Measurements from ENCODE around the gene TAPT1. TPM values are rescaled to one million over a fixed set of nuclear protein-coding genes. Genes with fewer than 3 reads are reported as not detected.
"Not testable (repeated sequence)": the region's sequence is repeated elsewhere in the genome, so short reads cannot be mapped to it uniquely, and the experiment has no call there.

The TAPT1 gene
- total RNA-seq, 1 experiment from 2014 or later, result 7.9 TPM

- Histone ChIP-seq H3K36me3 (no peaks in the 10 kb centered on the region), H3K9me3 (no peaks in the 10 kb centered on the region), H3K27me3 (no peaks in the 10 kb centered on the region), H3K4me3 (no peak overlapping the region)
- no peak for DNase-seq
Measured at GRCh38 chr4:16199093-16199492, 27.2 kb downstream of the TAPT1 start.

DNA sequence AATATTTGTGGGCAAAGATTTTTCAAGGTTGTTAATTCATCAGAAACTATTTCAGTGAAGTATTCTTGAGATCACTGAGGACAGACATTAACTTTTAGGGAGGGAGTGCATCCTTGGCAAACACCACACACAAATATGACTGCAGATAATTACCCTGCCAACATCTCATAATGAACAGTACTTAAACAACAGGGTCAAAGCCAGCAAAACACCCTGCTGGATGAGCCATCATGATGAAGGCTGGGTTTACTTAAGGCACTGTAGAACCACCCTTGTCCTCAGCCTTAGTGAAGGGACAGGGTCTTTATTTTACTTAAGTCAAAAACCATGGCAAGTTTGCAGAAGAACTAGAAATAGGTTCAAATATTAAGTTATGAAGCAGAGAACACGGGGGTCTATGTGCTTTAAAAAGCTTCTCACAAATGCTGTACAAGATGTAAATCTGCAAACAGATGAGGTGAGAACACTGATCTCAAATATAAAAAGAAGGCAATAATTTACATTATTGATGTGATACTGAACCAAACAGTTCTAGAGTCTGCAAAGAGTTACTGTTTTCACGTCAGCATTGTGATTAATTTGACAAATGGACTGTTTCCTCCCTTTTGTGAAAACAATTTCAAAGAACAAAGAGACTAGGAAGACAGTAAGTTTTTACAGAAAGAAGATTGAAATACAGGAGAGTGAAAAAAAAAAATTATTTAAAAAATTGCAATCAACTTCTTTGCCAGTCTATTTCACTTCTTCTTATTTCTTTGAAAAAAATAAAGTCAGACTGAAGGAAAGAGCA is 28.2 kb downstream of the TAPT1 start:
- no peak for DNase-seq
- Histone ChIP-seq H3K4me3 (no peak overlapping the region), H3K36me3 (no peaks in the 10 kb centered on the region), H3K27me3 (no peaks in the 10 kb centered on the region), H3K9me3 (no peaks in the 10 kb centered on the region)

DNA sequence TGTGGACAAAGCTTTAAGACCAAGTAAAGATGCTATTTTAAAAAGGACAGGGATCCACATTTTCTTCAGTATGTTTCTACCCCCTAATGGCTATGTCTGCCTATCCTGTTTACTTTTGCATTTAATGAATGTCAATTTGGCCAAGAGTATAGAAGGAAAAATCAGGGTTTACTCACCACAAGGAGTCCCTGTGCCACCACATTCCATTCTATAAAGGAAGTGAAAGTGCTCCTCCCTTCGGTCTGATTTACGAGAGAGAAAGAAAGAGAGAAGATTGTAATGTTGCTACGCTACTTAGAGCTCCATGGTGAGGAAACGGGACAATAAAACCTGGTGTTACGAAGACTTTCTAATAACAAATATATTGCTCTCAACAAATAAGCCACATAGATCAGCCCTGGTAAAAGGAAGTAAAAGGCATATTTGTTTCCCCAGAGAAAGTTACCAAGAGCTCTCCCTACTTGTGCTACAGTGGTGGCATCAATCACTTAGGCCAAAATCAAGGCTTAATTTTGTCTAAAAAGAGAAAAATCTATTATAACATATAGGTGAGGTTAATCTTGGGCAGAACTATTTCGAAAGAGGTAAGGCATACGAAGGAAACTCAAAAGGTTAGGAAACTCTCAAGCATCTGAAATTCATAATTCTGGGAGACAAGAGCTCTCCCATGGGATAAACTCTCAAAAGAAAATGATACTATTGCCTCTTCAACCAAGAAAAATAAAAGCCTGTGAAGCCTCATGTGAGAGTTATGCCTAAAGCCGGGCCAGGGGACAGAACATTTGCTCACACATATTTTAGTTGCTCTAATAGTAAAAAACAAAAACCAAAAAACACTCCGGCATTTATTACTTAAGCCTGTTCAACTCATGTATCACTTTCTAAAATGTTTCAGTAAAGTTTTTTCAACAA is 29.5 kb downstream of the TAPT1 start:
- Histone ChIP-seq H3K27me3 (no peaks in the 10 kb centered on the region), H3K36me3 (no peaks in the 10 kb centered on the region), H3K4me3 (no peak overlapping the region), H3K9me3 (no peaks in the 10 kb centered on the region)
- DNase-seq, result peak; percentile 7

DNA sequence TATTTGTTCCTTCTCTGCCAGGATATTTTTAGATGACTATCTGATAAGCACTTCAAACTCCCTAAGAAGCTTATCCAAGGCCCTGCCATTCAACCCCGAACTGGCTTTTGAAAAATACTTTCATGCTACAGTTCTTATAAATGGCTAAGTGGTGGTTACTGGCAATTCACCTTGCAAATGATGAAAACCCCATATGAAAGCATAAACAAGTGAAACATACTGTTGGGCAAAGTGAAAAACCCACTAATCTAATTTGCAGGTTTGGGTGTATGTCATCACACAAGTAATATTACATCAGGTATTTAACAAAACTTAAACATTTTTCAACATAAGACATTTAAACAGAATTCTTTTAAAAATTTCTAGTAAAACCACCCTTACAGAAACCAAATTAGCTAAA is 31.1 kb downstream of the TAPT1 start:
- H3K27me3 ChIP-seq, result no peaks in the 10 kb centered on the region
- no peaks in the 10 kb centered on the region for H3K9me3 ChIP-seq
- DNase-seq, result no peak

GRCh38 chr4:16194798-16195197 is 31.5 kb downstream of the TAPT1 start:
- not testable (repeated sequence) for H3K4me3 ChIP-seq, DNase-seq, H3K36me3 ChIP-seq, H3K9me3 ChIP-seq, H3K27me3 ChIP-seq

More for the DNA sequence above, 31.1 kb downstream of the TAPT1 start:
- Histone ChIP-seq H3K4me3 (no peak overlapping the region), H3K36me3 (no peaks in the 10 kb centered on the region)

DNA sequence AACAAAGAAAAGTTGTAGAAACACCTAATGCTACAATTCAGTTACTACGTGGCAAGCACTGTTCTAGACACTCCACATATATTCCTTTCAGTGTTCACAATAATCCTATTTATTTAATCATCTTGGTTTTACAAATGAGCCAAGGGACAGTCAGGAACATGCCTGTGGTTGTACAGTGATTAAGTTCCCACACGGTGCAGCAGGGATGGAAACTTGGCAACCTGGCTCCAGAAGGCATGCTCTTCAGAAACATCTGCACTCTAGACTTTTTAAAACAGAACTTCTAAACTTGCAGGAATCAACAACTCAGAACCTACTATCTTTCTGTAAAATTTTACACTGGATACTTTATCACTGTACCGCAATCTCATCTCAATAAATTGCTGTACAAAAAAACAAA is 32.1 kb downstream of the TAPT1 start:
- Histone ChIP-seq H3K36me3 (no peaks in the 10 kb centered on the region), H3K9me3 (no peaks in the 10 kb centered on the region), H3K27me3 (no peaks in the 10 kb centered on the region), H3K4me3 (no peak overlapping the region)
- no peak for DNase-seq

DNA sequence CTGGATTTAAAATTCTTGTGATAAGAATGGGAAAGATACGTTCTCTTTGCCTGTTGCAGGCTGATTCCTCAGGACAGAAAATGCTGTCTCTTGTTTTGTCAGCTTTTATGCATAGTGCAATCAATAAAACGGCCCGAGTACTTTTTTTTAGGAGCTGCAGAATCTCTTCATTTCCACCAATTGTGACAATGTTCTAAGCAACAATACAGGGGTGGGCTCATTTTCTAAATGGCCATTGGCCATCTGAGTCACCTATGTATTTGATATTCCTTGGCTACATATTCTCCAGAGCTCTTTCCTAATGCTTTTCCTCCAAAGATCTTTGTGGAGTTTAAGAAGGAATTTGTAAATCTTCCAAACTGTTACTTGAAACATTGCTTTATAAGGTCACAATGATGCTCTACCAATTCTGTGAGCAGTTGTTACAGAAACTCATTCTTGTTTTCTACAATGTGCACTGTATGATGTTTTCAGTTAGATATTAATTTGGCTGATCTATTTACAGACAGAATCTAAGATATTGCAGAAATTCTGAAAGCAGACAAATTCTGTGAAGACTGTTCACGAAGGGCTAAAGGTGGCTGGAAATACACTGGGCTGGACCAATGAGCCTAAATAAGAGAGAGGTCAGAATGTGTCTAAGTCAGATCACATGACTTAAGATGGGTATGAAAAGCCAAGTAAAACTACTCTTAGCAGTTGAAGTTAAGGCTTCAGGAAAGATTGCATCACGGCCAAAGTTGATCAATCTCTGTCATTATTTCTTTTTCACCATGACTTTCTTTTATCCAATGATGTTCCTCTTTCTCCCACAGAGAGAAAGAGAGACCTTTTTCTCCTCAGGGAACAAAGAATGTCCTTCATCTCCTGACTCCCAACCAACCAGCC is 33.4 kb downstream of the TAPT1 start:
- DNase-seq, result no peak
- no peaks in the 10 kb centered on the region for H3K9me3 ChIP-seq
- no peak overlapping the region for H3K4me3 ChIP-seq
- H3K36me3 ChIP-seq, result no peaks in the 10 kb centered on the region
- H3K27me3 ChIP-seq, result no peaks in the 10 kb centered on the region

- Histone ChIP-seq H3K27me3 (no peaks in the 10 kb centered on the region), H3K9me3 (no peaks in the 10 kb centered on the region), H3K36me3 (no peaks in the 10 kb centered on the region), H3K4me3 (no peak overlapping the region)
- no peak for DNase-seq
Measured at GRCh38 chr4:16192057-16192456, 34.2 kb downstream of the TAPT1 start.

DNA sequence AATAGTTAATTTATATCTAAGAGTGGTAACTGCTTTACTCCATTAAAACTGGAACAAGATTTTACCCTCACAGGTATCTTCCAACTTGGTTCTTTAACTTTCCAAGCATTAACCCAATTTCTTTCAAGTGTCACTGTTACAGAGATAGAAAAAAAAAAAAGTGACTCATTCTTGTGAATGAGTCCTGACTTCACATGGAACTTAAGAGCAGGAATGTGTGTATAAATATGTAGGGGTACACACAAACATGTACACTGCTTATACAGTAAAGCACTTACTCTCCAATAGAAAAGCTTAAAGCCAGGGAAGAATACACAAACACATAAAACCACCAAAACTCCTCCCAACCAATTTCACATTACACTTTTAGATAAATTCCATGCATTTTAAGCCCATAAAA is 38.8 kb downstream of the TAPT1 start:
- no peaks in the 10 kb centered on the region for H3K36me3 ChIP-seq
- no peaks in the 10 kb centered on the region for H3K9me3 ChIP-seq
- H3K4me3 ChIP-seq, result no peak overlapping the region
- DNase-seq, result no peak
- no peaks in the 10 kb centered on the region for H3K27me3 ChIP-seq

DNA sequence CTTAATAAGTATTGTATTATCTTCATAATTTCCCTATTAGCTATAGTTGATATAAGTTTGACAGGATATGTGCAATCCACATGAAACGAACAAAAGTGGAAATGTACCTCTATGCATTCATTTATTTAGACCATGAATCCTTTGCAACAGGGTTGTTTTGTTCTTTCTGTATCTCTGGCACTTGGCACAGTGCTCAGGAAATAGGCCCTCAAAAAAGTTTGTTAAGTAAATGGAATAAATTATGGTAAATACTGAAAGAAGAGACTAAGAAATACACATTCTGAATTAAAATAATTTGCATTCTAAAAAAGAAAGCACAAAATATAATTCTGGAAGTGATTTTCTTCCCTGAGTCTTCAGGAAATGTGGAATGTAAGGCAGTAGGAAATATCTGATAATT is 39.3 kb downstream of the TAPT1 start:
- Histone ChIP-seq H3K4me3 (no peak overlapping the region), H3K9me3 (no peaks in the 10 kb centered on the region), H3K27me3 (no peaks in the 10 kb centered on the region), H3K36me3 (no peaks in the 10 kb centered on the region)
- DNase-seq, result no peak

- DNase-seq, result no peak
- H3K9me3 ChIP-seq, result no peaks in the 10 kb centered on the region
- no peaks in the 10 kb centered on the region for H3K36me3 ChIP-seq
- H3K27me3 ChIP-seq, result no peaks in the 10 kb centered on the region
- no peak overlapping the region for H3K4me3 ChIP-seq
Measured at GRCh38 chr4:16183604-16184003, 42.7 kb downstream of the TAPT1 start.

DNA sequence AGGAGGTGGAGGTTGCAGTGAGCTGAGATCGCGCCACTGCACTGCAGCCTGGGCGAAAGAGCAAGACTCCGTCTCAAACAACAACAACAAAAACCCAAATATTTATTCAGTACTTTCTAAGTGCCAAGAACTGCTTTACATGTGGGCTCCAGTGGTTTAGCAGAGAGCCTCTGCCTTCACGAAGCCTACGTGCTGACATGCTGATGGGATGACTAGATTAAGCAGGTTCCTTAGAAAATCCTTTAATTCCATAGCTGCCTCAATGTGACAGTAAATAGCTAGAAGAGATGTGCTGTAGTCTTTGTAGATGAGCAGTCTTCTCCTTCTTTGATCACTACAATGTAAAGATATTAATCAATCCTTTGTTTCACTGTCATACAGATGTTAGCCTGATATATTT is 49.6 kb downstream of the TAPT1 start:
- H3K27me3 ChIP-seq, result no peaks in the 10 kb centered on the region
- no peak for DNase-seq
- H3K36me3 ChIP-seq, result no peaks in the 10 kb centered on the region
- no peaks in the 10 kb centered on the region for H3K9me3 ChIP-seq
- H3K4me3 ChIP-seq, result no peak overlapping the region

DNA sequence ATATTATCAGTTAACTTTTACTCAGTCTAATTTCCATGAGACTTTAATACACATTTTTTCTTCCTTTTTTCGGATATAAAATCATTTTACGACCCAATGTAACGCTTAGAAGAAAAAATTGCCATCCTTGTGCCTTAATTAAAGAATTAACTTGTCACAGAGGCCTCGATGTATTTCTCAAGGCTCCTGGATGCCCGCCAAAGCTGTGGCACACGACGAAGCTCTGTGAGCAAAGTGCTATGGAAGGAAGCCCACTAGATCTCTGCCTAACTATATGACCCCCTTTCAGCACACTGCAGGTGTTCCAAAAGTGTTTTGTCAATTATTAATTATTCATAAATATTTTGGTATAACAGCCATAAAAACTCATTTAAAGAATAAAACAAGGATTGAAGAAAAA is 54.4 kb downstream of the TAPT1 start:
- Histone ChIP-seq H3K36me3 (no peaks in the 10 kb centered on the region), H3K4me3 (no peak overlapping the region), H3K27me3 (no peaks in the 10 kb centered on the region), H3K9me3 (no peaks in the 10 kb centered on the region)
- no peak for DNase-seq

DNA sequence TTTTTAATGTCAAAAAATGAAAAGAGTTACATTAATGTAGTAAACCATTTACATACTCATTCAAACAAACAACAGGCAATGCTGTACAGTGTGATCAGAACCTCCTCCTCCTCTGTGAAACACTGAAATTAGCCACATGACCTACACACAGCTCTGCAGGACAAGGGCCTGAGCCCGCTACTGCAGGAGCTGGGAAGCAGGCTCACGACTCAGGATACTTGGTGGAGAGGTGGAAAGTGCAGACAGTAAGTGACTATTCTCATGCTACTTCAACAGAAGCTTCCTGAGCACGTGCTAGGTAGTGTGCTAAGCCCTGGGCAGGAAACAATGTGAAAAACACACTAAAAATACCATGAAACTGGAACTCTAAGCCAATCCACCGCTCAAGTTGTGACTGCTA is 56.8 kb downstream of the TAPT1 start:
- no peaks in the 10 kb centered on the region for H3K36me3 ChIP-seq
- DNase-seq, result no peak
- H3K9me3 ChIP-seq, result no peaks in the 10 kb centered on the region
- H3K27me3 ChIP-seq, result no peaks in the 10 kb centered on the region
- H3K4me3 ChIP-seq, result no peak overlapping the region

DNA sequence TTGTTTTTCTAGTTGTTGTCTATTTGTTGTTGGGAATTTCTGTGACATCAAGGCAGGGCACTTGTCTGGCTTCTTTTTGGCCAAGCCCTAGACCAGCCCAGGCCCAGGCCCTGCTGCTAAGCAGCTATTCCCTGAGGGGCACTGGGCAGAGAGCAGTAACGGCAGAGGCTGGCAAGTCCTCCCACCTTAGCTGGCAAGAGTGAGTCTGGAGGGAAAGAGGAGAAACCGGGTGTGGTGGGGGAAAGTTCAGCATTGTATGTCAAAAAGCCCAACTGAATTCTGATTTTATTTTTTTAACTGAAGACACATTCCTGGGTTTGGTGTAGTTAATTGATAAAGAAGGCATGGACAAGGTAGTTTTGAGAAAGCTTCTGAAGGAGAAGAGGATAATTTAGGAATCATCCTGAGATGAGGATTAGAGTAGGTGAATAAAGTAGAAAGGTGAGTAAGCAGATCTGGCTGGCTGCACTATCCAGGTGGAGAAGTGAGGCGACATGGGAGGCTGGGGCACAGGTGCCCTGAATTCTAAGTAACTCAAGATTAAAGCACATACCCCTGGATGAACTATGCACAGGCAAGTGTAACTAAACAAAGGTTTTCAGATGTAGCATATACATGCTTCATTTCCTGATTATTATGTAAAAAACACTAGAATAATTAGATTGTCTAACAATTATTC is 57.4 kb downstream of the TAPT1 start:
- H3K9me3 ChIP-seq, result no peaks in the 10 kb centered on the region
- H3K27me3 ChIP-seq, result no peaks in the 10 kb centered on the region
- no peak overlapping the region for H3K4me3 ChIP-seq
- DNase-seq, result no peak
- no peaks in the 10 kb centered on the region for H3K36me3 ChIP-seq

DNA sequence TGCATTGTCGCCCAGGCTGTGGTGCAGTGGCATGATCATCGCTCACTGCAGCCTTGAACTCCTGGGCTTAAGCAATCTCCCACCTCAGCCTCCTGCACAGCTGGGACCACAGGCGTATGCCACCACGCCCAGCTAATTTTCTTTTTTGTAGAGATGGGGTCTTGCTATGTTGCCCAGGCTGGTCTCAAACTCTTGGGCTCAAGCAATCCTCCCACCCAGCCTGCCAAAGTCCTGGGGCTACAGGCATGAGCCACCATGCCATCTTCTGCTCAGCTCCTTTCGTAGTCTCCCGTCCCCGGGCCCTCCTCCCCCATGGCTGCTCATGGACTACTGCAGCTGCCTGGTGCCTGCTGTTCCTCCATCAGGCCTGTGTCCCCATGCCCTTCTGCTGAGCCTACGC is 58.1 kb downstream of the TAPT1 start:
- no peak for DNase-seq
- H3K4me3 ChIP-seq, result no peak overlapping the region
- H3K27me3 ChIP-seq, result no peaks in the 10 kb centered on the region
- H3K9me3 ChIP-seq, result no peaks in the 10 kb centered on the region
- no peaks in the 10 kb centered on the region for H3K36me3 ChIP-seq
